IMR-90 (cell line): ENCODE results near the gene TOM1. TPM values are rescaled to one million over a fixed set of nuclear protein-coding genes. Genes with fewer than 3 reads are reported as not detected.
A peak's percentile ranks its signal among the peaks of the same experiment; 100 is the strongest.

Experiments
- ATAC-seq: fragments of 200-7000 bp; cut with Tn5 transposase; 2 replicates; pipeline ENCODE4 v1.9.1; 2020; ENCODE audit warnings: low read depth, mild to moderate bottlenecking, moderate library complexity
- BruUV-seq: library from RNA; stranded (reverse); fragments of 400-500 nt; replicated peaks from 2 replicates; lab custom pipeline; 2021; lab: Mats Ljungman, UMichigan
- CTCF ChIA-PET: fragments of 300-600 bp; formaldehyde crosslinking; extraction: SDS; loops from one replicate; lab custom pipeline; 2021; ENCODE audit warnings: antibody characterized with exemption; lab: Yijun Ruan, JAX
- POLR2A ChIA-PET: fragments of 300-600 bp; sonication (Branson Sonifier 250); formaldehyde crosslinking; loops from one replicate; lab custom pipeline; 2022; ENCODE audit warnings: antibody characterized with exemption; ENCODE audit not compliant: unreplicated experiment; lab: Charles Lee
- DNase-seq: peaks from one replicate; pipeline ENCODE4 v3.0.0; 2013
- H2AFZ ChIP-seq: replicated peaks from 2 replicates; pipeline ENCODE3; 2013; ENCODE audit warnings: low read length, mild to moderate bottlenecking; ENCODE audit not compliant: poor library complexity
- H2AK5ac ChIP-seq: 2 replicates; pipeline ENCODE4 v1.6.1; 2013; ENCODE audit warnings: low read depth, low read length, inconsistent platforms
- H2AK9ac ChIP-seq: replicated peaks from 2 replicates; pipeline ENCODE3; 2013; ENCODE audit warnings: mild to moderate bottlenecking, low read depth, low read length, moderate library complexity; ENCODE audit not compliant: poor library complexity
- H2BK120ac ChIP-seq: 2 replicates; pipeline ENCODE4 v1.6.1; 2013; ENCODE audit warnings: low read depth, low read length, inconsistent platforms
- H2BK15ac ChIP-seq: 3 replicates; pipeline ENCODE4 v1.6.1; 2013; ENCODE audit warnings: low read depth, low read length, inconsistent platforms
- H2BK20ac ChIP-seq: 2 replicates; pipeline ENCODE4 v1.6.1; 2013; ENCODE audit warnings: low read depth, mild to moderate bottlenecking, inconsistent platforms, low read length, moderate library complexity
- H2BK5ac ChIP-seq: 2 replicates; pipeline ENCODE4 v1.6.1; 2013; ENCODE audit warnings: mild to moderate bottlenecking, low read depth, low read length, inconsistent platforms; ENCODE audit not compliant: poor library complexity, severe bottlenecking
- H3K14ac ChIP-seq: replicated peaks from 2 replicates; pipeline ENCODE4 v1.6.1; 2013; ENCODE audit warnings: low read depth, low read length, inconsistent platforms
- H3K18ac ChIP-seq: 2 replicates; pipeline ENCODE4 v1.6.1; 2013; ENCODE audit warnings: low read depth, low read length, control low read depth
- H3K23ac ChIP-seq: 2 replicates; pipeline ENCODE4 v1.6.1; 2013; ENCODE audit warnings: low read depth, low read length, inconsistent platforms
- H3K27ac ChIP-seq: 2 replicates; pipeline ENCODE4 v1.5.1; 2013; ENCODE audit warnings: mild to moderate bottlenecking, control low read depth, low read length; ENCODE audit not compliant: insufficient read depth
- H3K27me3 ChIP-seq: 2 replicates; pipeline ENCODE4 v1.6.1; 2013; ENCODE audit warnings: low read length; ENCODE audit not compliant: control insufficient read depth, insufficient read depth
- H3K36me3 ChIP-seq: 2 replicates; pipeline ENCODE4 v1.6.1; 2013; ENCODE audit warnings: low read length, mixed read lengths; ENCODE audit not compliant: control insufficient read depth, insufficient read depth
- H3K4ac ChIP-seq: 2 replicates; pipeline ENCODE4 v1.6.1; 2013; ENCODE audit warnings: low read depth, low read length, inconsistent platforms
- H3K4me1 ChIP-seq: 2 replicates; pipeline ENCODE4 v1.6.1; 2013; ENCODE audit warnings: low read length, mixed read lengths; ENCODE audit not compliant: control insufficient read depth, insufficient read depth
- H3K4me2 ChIP-seq: 2 replicates; pipeline ENCODE4 v1.6.1; 2013; ENCODE audit warnings: low read depth, mild to moderate bottlenecking, control low read depth, low read length, moderate library complexity
- H3K4me3 ChIP-seq: 2 replicates; pipeline ENCODE4 v1.5.1; 2013; ENCODE audit warnings: low read depth, mild to moderate bottlenecking, control low read depth, low read length, moderate library complexity; ENCODE audit not compliant: insufficient read depth
- H3K56ac ChIP-seq: 2 replicates; pipeline ENCODE4 v1.6.1; 2013; ENCODE audit warnings: low read length, inconsistent platforms; ENCODE audit not compliant: insufficient read depth; ENCODE audit errors: extremely low read depth
- H3K79me1 ChIP-seq, 2 experiments: 2 replicates each; pipeline ENCODE4 v1.6.1; 2013; ENCODE audit warnings: low read length in 2 of 2, inconsistent platforms in 1 of 2, low read depth in 1 of 2
- H3K9ac ChIP-seq: 2 replicates; pipeline ENCODE4 v1.6.1; 2013; ENCODE audit warnings: low read depth, low read length, control low read depth
- H3K9me1 ChIP-seq: 2 replicates; pipeline ENCODE4 v1.6.1; 2013; ENCODE audit warnings: low read length, inconsistent platforms; ENCODE audit not compliant: insufficient read depth
- H3K9me3 ChIP-seq: 2 replicates; pipeline ENCODE4 v1.6.1; 2013; ENCODE audit warnings: low read length; ENCODE audit not compliant: control insufficient read depth, insufficient read depth
- H4K20me1 ChIP-seq: 2 replicates; pipeline ENCODE4 v1.6.1; 2013; ENCODE audit warnings: low read length, inconsistent platforms; ENCODE audit not compliant: insufficient read depth
- H4K5ac ChIP-seq: 2 replicates; pipeline ENCODE4 v1.6.1; 2013; ENCODE audit warnings: mild to moderate bottlenecking, low read depth, low read length, control low read depth
- H4K8ac ChIP-seq, 2 experiments: 2 replicates each; pipeline ENCODE4 v1.6.1; 2013; ENCODE audit warnings: low read depth in 2 of 2, low read length in 2 of 2, control low read depth in 1 of 2, inconsistent platforms in 1 of 2
- H4K91ac ChIP-seq: 2 replicates; pipeline ENCODE4 v1.6.1; 2013; ENCODE audit warnings: low read depth, low read length, inconsistent platforms; ENCODE audit not compliant: insufficient read depth
- BHLHE40 ChIP-seq: fragments of 150-350 bp; IDR thresholded peaks from 2 replicates; pipeline ENCODE4 v1.6.1; 2016; ENCODE audit warnings: mild to moderate bottlenecking, low read depth, low read length
- FOS ChIP-seq: fragments of 150-350 bp; IDR thresholded peaks from 2 replicates; pipeline ENCODE4 v1.6.1; 2016; ENCODE audit warnings: low read depth, low read length
- SMC3 ChIP-seq: fragments of 150-350 bp; IDR thresholded peaks from 2 replicates; pipeline ENCODE4 v1.6.1; 2016; ENCODE audit warnings: low read depth, mild to moderate bottlenecking, antibody characterized with exemption, low read length, moderate library complexity
- WGBS, 2 experiments: methylation state at CpG; one replicate each; pipeline versions ENCODE4 v1.1.5 to v1.1.7; 2013; ENCODE audit warnings: missing lambda C conversion rate in 2 of 2; ENCODE audit not compliant: insufficient read length in 1 of 2; ENCODE audit errors: extremely low coverage in 2 of 2; 5-methylcytosine and 5-hydroxymethylcytosine counted together
- dilution Hi-C: fragments of 300-500 bp; cut with HindIII; formaldehyde crosslinking; loops from one replicate; pipeline ENCODE4 v1.14.3; 2018; ENCODE audit warnings: low sequenced_read_pairs; ENCODE audit not compliant: unreplicated experiment
- in situ Hi-C: fragments of 300-500 bp; cut with MboI; formaldehyde crosslinking; loops from 3 replicates; pipeline ENCODE4 v1.14.3; 2019; ENCODE audit warnings: low sequenced_read_pairs, inconsistent platforms, mixed read lengths
- intact Hi-C: fragments of 100-400 bp; cut with micrococcal nuclease; formaldehyde crosslinking; loops from 2 replicates; pipeline ENCODE4 v1.10.0; 2022
- polyA plus RNA-seq, 3 experiments: library from polyadenylated mRNA; depleted of rRNA; stranded (reverse); fragments of >200 nt; gene quantifications; 2 replicates each; pipeline ENCODE4 v1.2.3, GENCODE V29; 2012; ENCODE audit warnings: low replicate concordance in 1 of 3
- total RNA-seq: library from RNA; depleted of rRNA; stranded (reverse); fragments of >200 nt; gene quantifications from 2 replicates; pipeline ENCODE4 v1.2.3, GENCODE V29; 2012
- TF ChIP-seq, protein P1 (sequence below): fragments of 150-350 bp; IDR thresholded peaks from 2 replicates; pipeline ENCODE4 v1.6.1; 2016; ENCODE audit warnings: low read depth, mild to moderate bottlenecking, low read length, moderate library complexity, borderline replicate concordance

Gene TOM1
- total and polyA plus RNA-seq, 2 of the 4 experiments (the other 2 are of a cell fraction) = 38.0 to 46.4 TPM

DNA sequence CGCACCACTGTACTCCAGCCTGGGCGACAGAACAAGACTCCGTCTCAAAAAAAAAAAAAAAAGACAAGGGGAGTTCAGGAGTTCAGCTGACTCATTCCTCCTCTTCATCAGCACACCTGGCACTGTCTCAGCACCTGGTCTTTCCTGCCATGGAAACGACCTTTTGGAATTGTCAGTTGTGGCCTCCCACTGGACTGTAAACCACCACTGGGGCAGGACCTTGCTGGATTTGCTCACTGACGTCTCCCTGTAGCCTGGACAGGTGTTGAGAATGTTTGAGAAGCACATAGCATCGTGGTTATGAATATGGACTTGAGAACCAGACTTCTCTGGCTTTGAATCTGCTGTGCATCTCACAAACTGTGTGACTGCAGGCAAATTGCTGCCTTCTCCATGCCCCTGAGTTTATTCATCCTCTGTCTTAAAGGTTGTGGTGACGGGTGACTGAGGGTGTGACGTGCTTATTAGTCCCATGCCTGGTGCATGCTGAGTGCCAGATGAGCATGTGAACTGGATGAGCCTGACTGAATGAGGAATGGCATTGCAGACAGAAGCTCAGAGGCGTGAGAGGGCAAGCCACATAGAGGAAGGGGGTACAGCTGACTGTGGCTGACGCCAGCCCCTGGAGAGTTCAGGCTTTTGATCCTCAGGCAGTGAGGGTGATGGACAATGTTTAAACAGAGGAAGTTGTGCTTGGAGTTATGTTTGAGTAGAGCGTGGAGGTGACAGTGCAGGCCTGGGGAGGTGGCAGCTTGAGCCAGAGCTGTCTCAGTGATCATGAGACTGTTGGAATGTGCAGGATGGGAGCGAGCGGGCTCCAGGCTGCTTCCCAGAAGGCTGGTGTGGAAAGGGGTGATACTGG lies 12.7 kb downstream of the TOM1 start:
- H4K91ac ChIP-seq = peak overlapping the region; percentile 22; the same call in 1 of the 2 replicates
- no peaks in the 10 kb centered on the region for H3K9me3 ChIP-seq
- in situ Hi-C loops = loop anchor here (25.0 kb wide), 1 partner anchor 1200 kb away; the partner anchor contains the start of gene FOXRED2
- peak overlapping the region; percentile 16; the same call in 1 of the 3 replicates for H2BK15ac ChIP-seq
- peak; percentile 82 for DNase-seq
- peaks cover 18% of the 10 kb centered on the region for H3K4me1 ChIP-seq
- no peak overlapping the region for H3K4me3 ChIP-seq
- ChIA-PET POLR2A (no interaction called here), CTCF (no interaction called here)
- no peak overlapping the region for H3K4me2 ChIP-seq
- intact Hi-C loops = no loop called here
- H3K56ac ChIP-seq = no peak overlapping the region
- H4K20me1 ChIP-seq = peaks cover 70% of the 10 kb centered on the region
- H3K4ac ChIP-seq = peak overlapping the region; percentile 10
- dilution Hi-C loops = no loop called here
- H3K79me1 ChIP-seq = peaks cover 24 to 89% of the 10 kb centered on the region in 2 experiments
- peak overlapping the region; percentile 54 for H3K14ac ChIP-seq
- H2BK20ac ChIP-seq = peak overlapping the region; percentile 8; the same call in 1 of the 2 replicates
- peak overlapping the region; percentile 79 for H2BK5ac ChIP-seq
- no peaks in the 10 kb centered on the region for H3K27me3 ChIP-seq
- no peak overlapping the region for H4K5ac ChIP-seq
- peak overlapping the region; percentile 85 for H2AK5ac ChIP-seq
- peak overlapping the region in 1 of 2 experiments; percentile 36; a peak in 1 of 4 replicates for H4K8ac ChIP-seq
- no peak overlapping the region; the same call in 1 of the 2 replicates for H3K27ac ChIP-seq
- H3K36me3 ChIP-seq = peaks cover 1% of the 10 kb centered on the region; the same call in 1 of the 2 replicates
- ATAC-seq = peak; percentile 51
- no peak overlapping the region for H3K18ac ChIP-seq
- peak overlapping the region; percentile 36; the same call in 1 of the 2 replicates for H3K23ac ChIP-seq
- BruUV-seq = no TSS peak
- 0 out of 2 replicates have a peak, but pooled peaks have one; percentile 8 for TF ChIP-seq FOS
- TF ChIP-seq, protein P1, sequence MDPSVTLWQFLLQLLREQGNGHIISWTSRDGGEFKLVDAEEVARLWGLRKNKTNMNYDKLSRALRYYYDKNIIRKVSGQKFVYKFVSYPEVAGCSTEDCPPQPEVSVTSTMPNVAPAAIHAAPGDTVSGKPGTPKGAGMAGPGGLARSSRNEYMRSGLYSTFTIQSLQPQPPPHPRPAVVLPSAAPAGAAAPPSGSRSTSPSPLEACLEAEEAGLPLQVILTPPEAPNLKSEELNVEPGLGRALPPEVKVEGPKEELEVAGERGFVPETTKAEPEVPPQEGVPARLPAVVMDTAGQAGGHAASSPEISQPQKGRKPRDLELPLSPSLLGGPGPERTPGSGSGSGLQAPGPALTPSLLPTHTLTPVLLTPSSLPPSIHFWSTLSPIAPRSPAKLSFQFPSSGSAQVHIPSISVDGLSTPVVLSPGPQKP = no peak
- TF ChIP-seq SMC3 = no peak
- peak; percentile 81 for TF ChIP-seq BHLHE40
- WGBS, 2 experiments = 74% methylated on average over 6 of the region's 13 CpGs; no CpG with 5 or more reads in 1 of the 2 experiments
- H2AFZ ChIP-seq = peak overlapping the region; percentile 13
- no peak overlapping the region for H3K9ac ChIP-seq
- H2BK120ac ChIP-seq = peak overlapping the region; percentile 66; the same call in 1 of the 2 replicates
- peak overlapping the region; percentile 44 for H2AK9ac ChIP-seq
- peaks cover 33% of the 10 kb centered on the region for H3K9me1 ChIP-seq
